K562 (cell line): ENCODE results near the gene ANKRD13D. TPM values are rescaled to one million over a fixed set of nuclear protein-coding genes. Genes with fewer than 3 reads are reported as not detected.
A peak's percentile ranks its signal among the peaks of the same experiment; 100 is the strongest.

Source experiments
- ARID3A ChIP-seq: IDR thresholded peaks from 2 replicates; pipeline ENCODE4 v1.6.1; 2012; ENCODE audit warnings: low read depth, low read length, improper control_type of control experiment, borderline replicate concordance
- CXXC5 ChIP-seq: fragments of 250-450 bp; sonication (Bioruptor Pico); IDR thresholded peaks from 2 replicates; pipeline ENCODE4 v1.8.0; 2022; ENCODE audit warnings: inconsistent platforms, mild to moderate bottlenecking, moderate library complexity
- DACH1 ChIP-seq: fragments of 450-650 bp; IDR thresholded peaks from 2 replicates; pipeline ENCODE4 v1.6.1; 2018; ENCODE audit not compliant: partially characterized antibody
- EGR1 ChIP-seq: fragments of 450-650 bp; conservative IDR thresholded peaks from 2 replicates; pipeline ENCODE4 v1.6.1; 2017; ENCODE audit warnings: mild to moderate bottlenecking
- ETV1 ChIP-seq: fragments of 450-650 bp; conservative IDR thresholded peaks from 2 replicates; pipeline ENCODE4 v1.6.1; 2016; ENCODE audit warnings: missing genetic modification characterization, control low read depth, low read depth, missing compliant biosample characterization
- HES1 ChIP-seq: fragments of 450-650 bp; IDR thresholded peaks from 2 replicates; pipeline ENCODE4 v1.6.1; 2016; ENCODE audit warnings: low read depth, mild to moderate bottlenecking, moderate library complexity
- L3MBTL2 ChIP-seq: fragments of 450-650 bp; IDR thresholded peaks from 2 replicates; pipeline ENCODE4 v1.6.1; 2016; ENCODE audit warnings: mild to moderate bottlenecking, moderate library complexity
- MAZ ChIP-seq, 2 experiments: fragments of 450-650 bp in 1 of 2; sonication (generic) in 1 of 2; formaldehyde crosslinking; IDR thresholded peaks in 1 of 2; conservative IDR thresholded peaks in 1 of 2; 2 replicates each; pipeline versions ENCODE4 v1.4.0 to v1.5.0; 2020; ENCODE audit warnings: mild to moderate bottlenecking in 1 of 2, missing genetic modification reagents in 1 of 2
- NCOA1 ChIP-seq: fragments of 450-650 bp; IDR thresholded peaks from 2 replicates; pipeline ENCODE4 v1.6.1; 2016; ENCODE audit warnings: low read depth
- NRF1 ChIP-seq, 2 experiments: fragments of 450-650 bp; IDR thresholded peaks in 1 of 2; conservative IDR thresholded peaks in 1 of 2; 2 replicates each; pipeline ENCODE4 v1.6.1; 2014; ENCODE audit warnings: mild to moderate bottlenecking in 2 of 2
- PKNOX1 ChIP-seq: fragments of 450-650 bp; IDR thresholded peaks from 2 replicates; pipeline ENCODE4 v1.6.1; 2016
- PML ChIP-seq: IDR thresholded peaks from 2 replicates; pipeline ENCODE4 v1.6.1; 2012; ENCODE audit warnings: low read length, inconsistent platforms
- POU5F1 ChIP-seq: fragments of 150-350 bp; IDR thresholded peaks from 2 replicates; pipeline ENCODE4 v1.6.1; 2014; ENCODE audit warnings: borderline replicate concordance, low read length, low read depth, mild to moderate bottlenecking; ENCODE audit not compliant: partially characterized antibody
- RNF2 ChIP-seq: sonication (generic); IDR thresholded peaks from 2 replicates; pipeline ENCODE4 v1.6.1; 2016
- SRSF3 ChIP-seq: fragments of 200-400 bp; formaldehyde crosslinking; IDR thresholded peaks from 2 replicates; pipeline ENCODE4 v1.6.1; 2016; ENCODE audit warnings: mild to moderate bottlenecking, low read length, moderate library complexity; ENCODE audit not compliant: insufficient read depth
- TFAP4 ChIP-seq: sonication (generic); formaldehyde crosslinking; IDR thresholded peaks from 2 replicates; pipeline ENCODE4 v1.8.0; 2022; ENCODE audit warnings: missing genetic modification reagents, mild to moderate bottlenecking, moderate library complexity, borderline replicate concordance
- TOE1 ChIP-seq, 2 experiments: fragments of 450-650 bp in 1 of 2; sonication (generic) in 1 of 2; formaldehyde crosslinking in 1 of 2; IDR thresholded peaks; 2 replicates each; pipeline versions ENCODE4 v1.7.1 to v1.8.0; 2016 to 2022; ENCODE audit warnings: borderline replicate concordance in 2 of 2, mild to moderate bottlenecking in 2 of 2, antibody characterized with exemption in 1 of 2, inconsistent platforms in 1 of 2, low read depth in 1 of 2, missing genetic modification reagents in 1 of 2, moderate library complexity in 1 of 2
- VEZF1 ChIP-seq: fragments of 200-800 bp; sonication (Bioruptor generic); IDR thresholded peaks from 2 replicates; pipeline ENCODE4 v1.6.1; 2017; ENCODE audit warnings: missing genetic modification characterization, missing compliant biosample characterization
- ZNF124 ChIP-seq: sonication (generic); formaldehyde crosslinking; IDR thresholded peaks from 2 replicates; pipeline ENCODE4 v1.8.1; 2022; ENCODE audit warnings: missing genetic modification reagents
- ZNF24 ChIP-seq: fragments of 450-650 bp; IDR thresholded peaks from 2 replicates; pipeline ENCODE4 v1.6.1; 2016
- ZNF644 ChIP-seq: fragments of 200-800 bp; sonication (Bioruptor generic); IDR thresholded peaks from 2 replicates; pipeline ENCODE4 v1.6.1; 2016; ENCODE audit warnings: low read depth, missing genetic modification characterization, missing compliant biosample characterization
- polyA plus RNA-seq, 8 experiments: library from polyadenylated mRNA; depleted of rRNA in 4 of 8; stranded (reverse) in 5 of 8; unstranded in 3 of 8; fragments of >200 nt; fragmentation: Nextera tagmentation in 2 of 8; fragmentation: Illumina TruSeq in 1 of 8; extraction: Ambion mirVana in 2 of 8; extraction: Trizol in 1 of 8; gene quantifications; 2 replicates each; pipeline versions ENCODE4 v1.2.1 to v1.2.3, GENCODE V29; 2011 to 2014; ENCODE audit warnings: inconsistent platforms in 1 of 8, missing spikeins in 1 of 8
- total RNA-seq, 7 experiments: library from RNA; depleted of rRNA in 6 of 7; stranded (reverse); fragments of >200 nt in 6 of 7; fragmentation: Illumina TruSeq in 2 of 7; extraction: Trizol in 2 of 7; gene quantifications; 2 replicates each; pipeline versions ENCODE4 v1.2.1 to v1.2.3, GENCODE V29; 2011 to 2021; ENCODE audit warnings: low replicate concordance in 1 of 7

Gene ANKRD13D
- total and polyA plus RNA-seq, 9 of the 15 experiments (the other 6 are each of a cell fraction or from before 2014, with no cell fraction given), result 0.94 to 40.9 (median 22.4) TPM

GRCh38 chr11:67347964-67348749, 59.1 kb downstream of the ANKRD13D start (continued):
- TF ChIP-seq PKNOX1 (peak; percentile 39), PML (peak; percentile 98), DACH1 (peak; percentile 58), L3MBTL2 (0 out of 2 replicates have a peak, but pooled peaks have one; percentile 29), ARID3A (0 out of 2 replicates have a peak, but pooled peaks have one; percentile 17), HES1 (peak; percentile 92), TOE1 (IDR thresholded peaks at IDR 0.05; ENCODE audit: borderline replicate concordance) (0 out of 2 replicates have a peak, but pooled peaks have one; percentile 50), TOE1 (CRISPR knock-in tag; IDR thresholded peaks at IDR 0.05; ENCODE audit: borderline replicate concordance, low read depth) (no peak), RNF2 (peak; percentile 76), CXXC5 (CRISPR knock-in tag) (peak; percentile 84), NRF1 (conservative IDR thresholded peaks at IDR 0.05 in 1 of 2, IDR thresholded peaks at IDR 0.05 in 1 of 2) (0 out of 4 replicates have a peak, but pooled peaks of 1 of the 2 experiments have one; percentile 17), VEZF1 (peak; percentile 62), ETV1 (peak; percentile 36; the same call in 1 of the 2 replicates), NCOA1 (peak; percentile 78), POU5F1 (no peak), MAZ (CRISPR knock-in tag; conservative IDR thresholded peaks at IDR 0.05 in 1 of 2, IDR thresholded peaks at IDR 0.05 in 1 of 2) (0 out of 4 replicates have a peak, but pooled peaks of 1 of the 2 experiments have one; percentile 59), ZNF124 (CRISPR knock-in tag) (no peak), ZNF24 (peak; percentile 16; the same call in 1 of the 2 replicates), ZNF644 (tag) (peak; percentile 93), SRSF3 (no peak), EGR1 (peak; percentile 38; the same call in 1 of the 2 replicates), TFAP4 (CRISPR knock-in tag) (peak; percentile 33; the same call in 1 of the 2 replicates)
